Kidney epithelial cell (primary cell): ENCODE results near the gene C11orf21. TPM values are rescaled to one million over a fixed set of nuclear protein-coding genes. Genes with fewer than 3 reads are reported as not detected.

Experiments used
- DNase-seq: peaks from one replicate; pipeline ENCODE4 v3.0.0-alpha.2; 2010; ENCODE audit warnings: low read depth
- H3K27me3 ChIP-seq: 2 replicates; pipeline ENCODE4 v1.6.0; 2011; ENCODE audit warnings: low read length; ENCODE audit not compliant: control insufficient read depth, insufficient read depth
- H3K36me3 ChIP-seq: 2 replicates; pipeline ENCODE4 v1.5.1; 2011; ENCODE audit warnings: low read length; ENCODE audit not compliant: control insufficient read depth, insufficient read depth
- H3K4me3 ChIP-seq: 2 replicates; pipeline ENCODE4 v1.5.1; 2011; ENCODE audit warnings: low read depth, mild to moderate bottlenecking, control low read depth, low read length
- total RNA-seq: library from RNA; depleted of rRNA; stranded (reverse); fragments of >200 nt; gene quantifications from 2 replicates; pipeline ENCODE4 v1.2.3, GENCODE V29; 2015
- TF ChIP-seq, protein P1 (sequence below): IDR thresholded peaks from 2 replicates; pipeline ENCODE4 v1.5.1; 2011; ENCODE audit warnings: mild to moderate bottlenecking, moderate library complexity, low read length, control low read depth, inconsistent platforms; ENCODE audit not compliant: insufficient read depth, poor library complexity, severe bottlenecking

Gene C11orf21
- total RNA-seq, 1 donor from 2014 or later: not detected

DNA sequence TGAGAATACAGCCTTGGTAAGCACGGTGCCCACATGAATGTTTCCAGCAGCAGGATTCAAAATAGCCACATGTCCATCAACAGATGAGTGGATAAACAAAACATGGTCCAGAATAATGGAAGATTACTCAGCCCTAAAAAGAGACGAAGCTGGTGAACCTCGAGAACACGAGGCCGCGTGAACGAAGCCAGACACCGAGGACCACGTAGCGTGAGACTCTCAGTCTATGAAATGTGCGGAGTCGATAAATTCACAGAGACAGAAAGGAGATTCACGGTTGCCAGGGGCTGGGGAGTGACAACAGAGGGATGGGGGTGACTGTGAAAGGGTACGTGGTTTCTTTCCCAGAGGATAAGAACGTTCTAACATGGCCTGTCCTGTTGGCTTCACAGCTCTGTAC lies 28.4 kb downstream of the C11orf21 start:
- TF ChIP-seq, protein P1, sequence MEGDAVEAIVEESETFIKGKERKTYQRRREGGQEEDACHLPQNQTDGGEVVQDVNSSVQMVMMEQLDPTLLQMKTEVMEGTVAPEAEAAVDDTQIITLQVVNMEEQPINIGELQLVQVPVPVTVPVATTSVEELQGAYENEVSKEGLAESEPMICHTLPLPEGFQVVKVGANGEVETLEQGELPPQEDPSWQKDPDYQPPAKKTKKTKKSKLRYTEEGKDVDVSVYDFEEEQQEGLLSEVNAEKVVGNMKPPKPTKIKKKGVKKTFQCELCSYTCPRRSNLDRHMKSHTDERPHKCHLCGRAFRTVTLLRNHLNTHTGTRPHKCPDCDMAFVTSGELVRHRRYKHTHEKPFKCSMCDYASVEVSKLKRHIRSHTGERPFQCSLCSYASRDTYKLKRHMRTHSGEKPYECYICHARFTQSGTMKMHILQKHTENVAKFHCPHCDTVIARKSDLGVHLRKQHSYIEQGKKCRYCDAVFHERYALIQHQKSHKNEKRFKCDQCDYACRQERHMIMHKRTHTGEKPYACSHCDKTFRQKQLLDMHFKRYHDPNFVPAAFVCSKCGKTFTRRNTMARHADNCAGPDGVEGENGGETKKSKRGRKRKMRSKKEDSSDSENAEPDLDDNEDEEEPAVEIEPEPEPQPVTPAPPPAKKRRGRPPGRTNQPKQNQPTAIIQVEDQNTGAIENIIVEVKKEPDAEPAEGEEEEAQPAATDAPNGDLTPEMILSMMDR: no peak
- DNase-seq: no peak
- no peaks in the 10 kb centered on the region for H3K36me3 ChIP-seq
- no peak overlapping the region for H3K4me3 ChIP-seq
- H3K27me3 ChIP-seq: peaks cover 56% of the 10 kb centered on the region

DNA sequence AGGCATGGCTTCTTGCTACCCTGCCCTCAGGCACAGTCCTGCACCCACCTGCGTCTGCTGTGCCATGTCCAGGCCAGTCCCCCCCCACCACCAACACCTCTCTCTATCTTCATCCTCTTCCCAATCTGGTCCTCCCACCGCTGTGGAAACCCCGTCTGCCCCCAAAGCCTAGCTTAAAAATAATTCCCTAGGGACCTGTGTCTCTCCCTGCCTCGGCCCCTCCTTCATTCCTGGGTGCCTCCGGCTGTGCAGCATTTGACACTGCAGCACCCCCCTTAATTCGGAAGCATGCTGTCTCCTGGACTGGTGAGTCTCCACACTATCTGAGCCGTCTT lies 28.8 kb downstream of the C11orf21 start:
- no peak for DNase-seq
- no peaks in the 10 kb centered on the region for H3K36me3 ChIP-seq
- no peak overlapping the region for H3K4me3 ChIP-seq
- TF ChIP-seq, protein P1: no peak
- peaks cover 60% of the 10 kb centered on the region for H3K27me3 ChIP-seq

DNA sequence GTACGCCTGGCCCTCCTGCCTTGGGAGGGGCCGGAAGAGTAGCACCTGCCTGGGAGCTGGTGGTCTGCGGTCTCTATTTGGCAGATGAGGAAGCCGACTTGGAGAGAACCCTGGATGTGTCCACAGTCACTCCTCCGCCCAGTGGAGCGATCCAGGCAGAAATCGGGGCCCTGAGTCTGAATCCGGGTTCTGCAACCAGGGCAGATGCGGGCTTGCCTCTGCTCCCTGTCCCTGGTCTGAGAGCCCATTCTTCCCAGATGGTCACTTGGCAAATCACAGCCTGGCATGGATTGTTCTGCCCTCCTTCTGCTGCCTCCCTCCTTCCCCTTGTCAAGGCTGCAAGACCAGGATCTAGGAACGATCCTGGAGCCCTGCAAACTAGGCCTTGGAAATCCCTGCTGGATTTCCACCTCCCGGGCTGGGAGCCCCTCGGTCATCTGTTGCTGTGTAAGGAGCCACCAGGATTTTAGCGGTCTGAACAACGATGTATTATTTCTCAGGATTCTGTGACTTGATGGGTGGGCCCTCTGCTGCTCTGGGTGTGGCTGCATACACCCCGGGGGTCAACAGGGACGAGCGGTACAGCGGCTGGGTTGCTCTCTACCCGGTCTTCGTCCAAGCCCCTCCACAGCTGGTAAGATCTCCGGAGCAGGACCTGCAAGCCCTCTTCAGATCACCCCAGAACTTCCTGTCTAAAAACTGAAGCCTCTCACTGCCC lies 29.3 kb downstream of the C11orf21 start:
- no peak overlapping the region for H3K4me3 ChIP-seq
- TF ChIP-seq, protein P1: no peak
- no peak for DNase-seq
- no peaks in the 10 kb centered on the region for H3K36me3 ChIP-seq
- H3K27me3 ChIP-seq: peaks cover 64% of the 10 kb centered on the region

DNA sequence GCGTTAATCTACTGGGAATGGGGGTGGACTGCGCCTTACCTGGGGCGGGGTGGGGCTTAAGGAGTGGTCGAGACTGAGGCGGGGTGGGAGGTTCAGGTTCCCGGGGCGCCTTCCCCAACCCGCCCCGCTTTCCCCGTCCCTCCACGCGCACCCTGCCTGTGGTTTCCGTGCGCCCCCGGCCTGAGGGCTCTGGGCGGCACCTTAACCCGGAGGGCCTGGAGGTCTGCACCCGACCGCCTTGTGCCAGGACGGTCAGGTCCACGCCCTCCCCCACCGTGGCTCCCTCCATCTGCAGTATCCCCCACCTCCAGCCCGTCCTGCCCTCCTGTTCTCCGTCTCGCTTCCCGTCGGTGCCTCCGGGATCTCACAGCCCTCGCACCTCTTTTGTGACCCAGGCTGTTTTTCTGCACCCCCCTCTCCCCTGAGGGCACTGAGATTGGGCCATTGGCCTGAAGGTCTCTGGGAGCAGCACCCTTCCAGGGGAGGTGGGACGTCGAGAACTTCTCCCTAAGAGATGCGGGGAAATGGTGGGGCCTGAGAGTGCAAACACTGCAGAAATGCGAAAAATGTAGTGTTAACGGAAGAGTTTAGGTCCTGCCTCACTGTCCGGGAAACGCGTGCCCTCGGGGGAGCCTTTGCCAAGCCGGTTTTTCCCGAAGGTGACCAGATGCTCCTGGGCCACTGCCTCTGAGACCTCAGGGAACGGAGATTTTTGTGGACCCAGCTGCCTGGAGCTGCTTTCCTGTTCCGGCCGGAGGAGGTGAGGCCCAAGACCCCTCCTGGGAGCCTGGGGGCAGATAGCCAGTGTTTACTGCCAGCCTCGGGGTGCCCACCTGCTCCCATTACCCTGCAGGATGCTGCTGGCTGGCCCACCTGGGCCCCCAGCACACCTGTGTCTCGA lies 30.1 kb downstream of the C11orf21 start:
- TF ChIP-seq, protein P1: no peak
- Histone ChIP-seq H3K36me3 (no peaks in the 10 kb centered on the region), H3K4me3 (no peak overlapping the region), H3K27me3 (peaks cover 67% of the 10 kb centered on the region)
- DNase-seq: no peak

DNA sequence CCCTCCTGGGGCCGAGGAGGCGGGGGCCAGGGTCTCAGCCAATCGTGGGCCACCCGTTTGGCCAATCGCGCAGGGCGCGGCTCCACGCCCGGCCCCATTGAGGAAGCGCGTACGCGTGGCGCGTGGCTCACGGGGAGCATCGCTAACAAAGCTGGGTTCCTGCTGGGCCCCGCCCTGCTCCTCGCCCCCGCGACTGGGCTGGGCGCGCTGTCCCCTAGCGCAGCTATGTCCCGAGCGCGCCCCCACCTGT lies 30.7 kb downstream of the C11orf21 start:
- Histone ChIP-seq H3K4me3 (no peak overlapping the region), H3K36me3 (no peaks in the 10 kb centered on the region), H3K27me3 (peaks cover 68% of the 10 kb centered on the region)
- DNase-seq: no peak
- TF ChIP-seq, protein P1: no peak
